A673 (cell line): ENCODE results near the gene GSTP1.
A peak's percentile ranks its signal among the peaks of the same experiment; 100 is the strongest.

ENCODE experiments used
- EZH2 ChIP-seq: fragments of 200-600 bp; sonication (generic); IDR thresholded peaks from 2 replicates; pipeline ENCODE4 v1.6.1; 2017; ENCODE audit warnings: borderline replicate concordance, low read depth, mild to moderate bottlenecking, mixed read lengths, antibody characterized with exemption, low read length; ENCODE audit not compliant: poor library complexity, severe bottlenecking
- TF ChIP-seq, protein P1 (sequence below): fragments of 300-800, 200-600 bp; sonication (generic); conservative IDR thresholded peaks from 2 replicates; pipeline ENCODE4 v1.5.1; 2017; ENCODE audit warnings: low read depth, mild to moderate bottlenecking, antibody characterized with exemption, low read length, moderate library complexity, mixed read lengths

DNA sequence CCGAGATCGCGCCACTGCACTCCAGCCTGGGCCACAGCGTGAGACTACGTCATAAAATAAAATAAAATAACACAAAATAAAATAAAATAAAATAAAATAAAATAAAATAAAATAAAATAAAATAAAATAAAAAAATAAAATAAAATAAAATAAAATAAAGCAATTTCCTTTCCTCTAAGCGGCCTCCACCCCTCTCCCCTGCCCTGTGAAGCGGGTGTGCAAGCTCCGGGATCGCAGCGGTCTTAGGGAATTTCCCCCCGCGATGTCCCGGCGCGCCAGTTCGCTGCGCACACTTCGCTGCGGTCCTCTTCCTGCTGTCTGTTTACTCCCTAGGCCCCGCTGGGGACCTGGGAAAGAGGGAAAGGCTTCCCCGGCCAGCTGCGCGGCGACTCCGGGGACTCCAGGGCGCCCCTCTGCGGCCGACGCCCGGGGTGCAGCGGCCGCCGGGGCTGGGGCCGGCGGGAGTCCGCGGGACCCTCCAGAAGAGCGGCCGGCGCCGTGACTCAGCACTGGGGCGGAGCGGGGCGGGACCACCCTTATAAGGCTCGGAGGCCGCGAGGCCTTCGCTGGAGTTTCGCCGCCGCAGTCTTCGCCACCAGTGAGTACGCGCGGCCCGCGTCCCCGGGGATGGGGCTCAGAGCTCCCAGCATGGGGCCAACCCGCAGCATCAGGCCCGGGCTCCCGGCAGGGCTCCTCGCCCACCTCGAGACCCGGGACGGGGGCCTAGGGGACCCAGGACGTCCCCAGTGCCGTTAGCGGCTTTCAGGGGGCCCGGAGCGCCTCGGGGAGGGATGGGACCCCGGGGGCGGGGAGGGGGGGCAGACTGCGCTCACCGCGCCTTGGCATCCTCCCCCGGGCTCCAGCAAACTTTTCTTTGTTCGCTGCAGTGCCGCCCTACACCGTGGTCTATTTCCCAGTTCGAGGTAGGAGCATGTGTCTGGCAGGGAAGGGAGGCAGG, at the start of gene GSTP1:
- TF ChIP-seq, protein P1, sequence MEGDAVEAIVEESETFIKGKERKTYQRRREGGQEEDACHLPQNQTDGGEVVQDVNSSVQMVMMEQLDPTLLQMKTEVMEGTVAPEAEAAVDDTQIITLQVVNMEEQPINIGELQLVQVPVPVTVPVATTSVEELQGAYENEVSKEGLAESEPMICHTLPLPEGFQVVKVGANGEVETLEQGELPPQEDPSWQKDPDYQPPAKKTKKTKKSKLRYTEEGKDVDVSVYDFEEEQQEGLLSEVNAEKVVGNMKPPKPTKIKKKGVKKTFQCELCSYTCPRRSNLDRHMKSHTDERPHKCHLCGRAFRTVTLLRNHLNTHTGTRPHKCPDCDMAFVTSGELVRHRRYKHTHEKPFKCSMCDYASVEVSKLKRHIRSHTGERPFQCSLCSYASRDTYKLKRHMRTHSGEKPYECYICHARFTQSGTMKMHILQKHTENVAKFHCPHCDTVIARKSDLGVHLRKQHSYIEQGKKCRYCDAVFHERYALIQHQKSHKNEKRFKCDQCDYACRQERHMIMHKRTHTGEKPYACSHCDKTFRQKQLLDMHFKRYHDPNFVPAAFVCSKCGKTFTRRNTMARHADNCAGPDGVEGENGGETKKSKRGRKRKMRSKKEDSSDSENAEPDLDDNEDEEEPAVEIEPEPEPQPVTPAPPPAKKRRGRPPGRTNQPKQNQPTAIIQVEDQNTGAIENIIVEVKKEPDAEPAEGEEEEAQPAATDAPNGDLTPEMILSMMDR: peak; percentile 60
- TF ChIP-seq EZH2: no peak
